HG03025 (cell line): ENCODE data around the gene CADPS.

Experiments used
- ATAC-seq: cut with Tn5 transposase; IDR thresholded peaks from one replicate; pipeline ENCODE4 v1.9.1; 2021; ENCODE audit warnings: mild to moderate bottlenecking, moderate library complexity; ENCODE audit not compliant: unreplicated experiment, low FRiP score

The CADPS gene

DNA sequence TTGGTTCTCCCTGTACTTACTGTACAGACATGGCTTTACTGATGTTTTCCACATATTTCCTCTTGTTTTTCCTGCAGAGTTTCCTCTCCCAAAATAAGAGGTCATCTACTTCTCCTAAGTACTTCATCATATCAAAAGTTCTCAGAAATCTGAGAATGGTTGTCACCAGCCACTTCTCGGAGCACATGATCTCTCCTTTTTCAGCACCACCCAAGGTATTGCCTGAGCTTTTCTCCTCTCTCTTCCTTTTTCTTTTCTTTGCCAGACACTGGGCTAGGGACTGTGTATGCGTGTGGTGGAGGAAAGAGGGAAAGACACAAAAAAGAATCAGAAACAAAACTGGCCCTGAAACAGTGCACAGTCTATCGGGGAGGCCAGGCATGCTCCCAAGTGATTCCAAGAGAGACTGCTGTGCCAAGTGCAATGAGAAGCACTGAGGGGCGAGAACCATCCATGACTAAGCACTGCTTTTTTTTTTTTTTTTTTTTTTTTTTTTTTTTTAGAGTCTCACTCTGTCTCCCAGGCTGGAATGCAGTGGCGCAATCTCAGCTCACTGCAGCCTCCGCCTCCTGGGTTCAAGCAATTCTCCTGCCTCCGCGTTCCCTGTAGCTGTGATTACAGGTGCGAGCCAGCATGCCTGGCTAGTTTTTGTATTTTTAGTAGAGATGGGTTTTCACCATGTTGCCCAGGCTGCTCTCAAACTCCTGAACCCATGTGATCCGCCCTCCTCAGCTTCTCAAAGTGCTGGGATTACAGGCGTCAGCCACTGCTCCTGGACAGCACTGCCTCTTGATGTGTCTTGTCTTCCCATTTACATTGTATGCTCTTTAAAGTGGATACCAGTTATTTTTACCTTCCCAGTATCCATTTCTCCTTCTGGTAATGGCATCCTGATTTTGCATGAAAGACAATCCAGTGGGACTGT lies 307.9 kb downstream of the CADPS start:
- no peak for ATAC-seq

- no peak for ATAC-seq
These were observed 309.1 kb downstream of the CADPS start for GRCh38 chr3:62566022-62566557.

GRCh38 chr3:62562596-62562995 lies 312.6 kb downstream of the CADPS start:
- ATAC-seq = no peak

- no peak for ATAC-seq
These were observed 313.2 kb downstream of the CADPS start for GRCh38 chr3:62562017-62562416.

DNA sequence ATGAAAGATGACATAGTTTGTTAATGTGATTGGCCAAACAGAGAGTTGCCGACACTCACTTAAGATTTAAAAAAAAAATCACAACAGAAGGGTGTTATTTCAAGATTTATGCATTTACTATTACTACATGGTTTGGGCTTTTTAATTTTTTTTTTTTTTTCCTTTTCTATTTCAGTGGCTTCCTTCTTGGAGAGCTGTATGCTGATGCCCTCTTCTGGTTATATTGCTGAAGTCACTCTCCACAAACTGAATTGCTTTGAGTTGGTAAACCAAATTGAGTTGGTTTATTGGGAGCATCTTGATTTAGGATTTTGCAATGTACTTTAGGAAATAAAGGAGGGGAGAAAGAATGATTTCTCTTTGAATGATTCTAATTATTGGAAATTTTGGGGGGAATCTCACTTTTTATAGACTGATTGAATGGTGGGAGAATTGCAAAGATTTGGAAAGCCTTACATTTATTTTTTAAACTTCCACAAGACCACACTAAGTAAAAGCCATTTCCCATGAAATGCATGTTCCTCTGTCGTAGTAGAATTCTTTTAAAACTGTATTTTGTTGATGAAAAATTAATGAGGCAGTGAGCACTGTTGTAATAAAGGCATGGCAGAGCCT lies 315.3 kb downstream of the CADPS start:
- no peak for ATAC-seq

DNA sequence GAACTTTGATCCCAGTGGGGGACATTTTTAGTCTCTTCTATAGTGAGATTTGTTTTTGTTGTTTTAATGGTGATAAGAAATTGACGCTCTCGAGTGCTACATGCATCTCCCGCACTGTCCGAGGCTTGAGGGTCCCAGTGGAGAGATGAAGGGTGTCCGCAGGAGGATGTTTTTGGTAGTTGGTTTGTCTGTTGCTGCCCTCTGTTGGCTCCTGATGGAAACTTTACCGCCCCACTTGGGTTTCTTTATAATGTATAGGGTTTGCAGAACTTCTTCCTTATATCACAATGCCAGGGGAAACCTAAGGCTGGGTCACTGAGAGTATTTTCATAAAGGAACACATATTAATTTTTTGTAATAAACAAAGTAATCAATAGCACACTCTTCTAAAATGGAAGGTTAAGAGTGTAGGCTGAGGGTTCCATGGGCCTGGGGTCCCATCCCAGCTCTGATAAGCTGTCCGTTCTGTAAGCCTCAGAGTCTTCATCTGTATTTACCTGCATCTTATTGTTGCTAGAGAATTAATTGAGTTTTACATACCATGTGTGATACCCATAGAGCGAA lies 316.6 kb downstream of the CADPS start:
- ATAC-seq = no peak

GRCh38 chr3:62557983-62558382 lies 317.2 kb downstream of the CADPS start:
- ATAC-seq = no peak

- ATAC-seq = no peak
These were observed 317.8 kb downstream of the CADPS start for GRCh38 chr3:62557450-62557849.

- ATAC-seq = no peak
These were observed 318.9 kb downstream of the CADPS start for GRCh38 chr3:62556121-62556815.

- no peak for ATAC-seq
These were observed 320.9 kb downstream of the CADPS start for GRCh38 chr3:62554264-62554799.

DNA sequence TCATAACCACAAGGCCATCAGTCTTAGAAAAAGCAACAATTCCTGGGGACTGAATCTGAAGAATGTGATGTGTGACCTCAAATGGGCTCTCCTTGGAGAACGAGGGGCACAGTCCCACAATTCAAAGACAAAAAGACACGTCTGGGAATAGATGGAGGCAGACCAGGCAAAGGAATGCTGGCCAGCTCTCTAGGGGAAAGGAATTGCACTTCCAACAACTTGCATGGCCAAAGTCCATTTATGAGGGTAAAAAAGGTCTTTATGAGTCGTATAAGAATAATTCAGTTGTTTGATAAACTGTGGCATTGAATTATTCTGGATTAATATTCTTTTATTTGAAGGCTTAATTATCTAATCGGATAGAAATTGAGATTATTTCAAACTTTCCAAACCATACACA lies 321.4 kb downstream of the CADPS start:
- no peak for ATAC-seq

DNA sequence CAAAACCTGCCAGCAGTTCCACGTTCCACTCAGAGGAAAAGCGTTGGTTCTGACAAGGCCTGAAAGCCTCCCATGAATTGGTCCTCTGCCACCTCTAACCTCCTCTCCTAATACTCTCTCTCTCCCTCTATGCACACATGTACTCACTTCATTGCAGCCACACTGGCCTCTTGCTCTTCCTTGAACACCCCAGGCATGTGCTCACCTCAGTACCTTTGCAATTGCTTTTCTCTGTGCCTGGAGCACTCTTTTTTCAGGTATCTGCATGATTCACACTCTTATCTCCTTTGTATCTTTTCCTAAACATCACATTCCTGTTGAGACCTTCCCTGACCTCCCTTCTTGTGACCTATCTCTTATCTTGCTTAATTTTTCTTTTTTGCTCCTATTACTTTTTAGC lies 323.7 kb downstream of the CADPS start:
- ATAC-seq = no peak

GRCh38 chr3:62550439-62550838 lies 324.8 kb downstream of the CADPS start:
- no peak for ATAC-seq

DNA sequence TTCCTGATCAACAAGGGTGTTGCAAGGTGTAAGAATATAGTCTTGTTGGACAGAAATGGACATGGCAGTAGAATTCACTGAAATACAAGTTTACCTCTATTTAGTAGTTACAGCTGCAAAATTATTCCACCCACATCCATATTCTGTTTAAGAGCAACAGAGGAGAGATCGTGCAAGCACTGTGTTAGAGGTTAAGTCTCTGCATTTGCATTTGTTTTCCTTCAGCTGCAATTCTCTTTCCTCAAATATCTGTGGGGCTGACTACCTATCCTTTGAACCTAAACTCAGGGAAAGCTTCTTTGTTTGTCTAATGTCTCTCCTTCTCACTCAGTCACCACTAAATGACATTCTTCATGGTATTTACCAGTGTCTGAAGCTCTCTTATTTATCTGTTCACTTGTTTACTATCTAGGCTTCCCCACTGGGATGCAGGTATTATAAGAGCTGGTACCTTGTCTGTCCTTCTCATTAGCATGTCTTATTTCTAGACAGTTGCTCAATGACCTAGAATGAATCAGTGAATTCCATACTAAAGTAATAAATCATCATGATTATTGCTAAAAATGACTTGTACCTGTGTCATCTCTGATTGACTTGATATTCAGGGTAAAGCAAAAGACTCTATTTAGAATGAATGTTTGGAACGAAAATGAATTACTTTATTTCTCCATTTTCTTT lies 326.5 kb downstream of the CADPS start:
- no peak for ATAC-seq

GRCh38 chr3:62546266-62546665 lies 328.9 kb downstream of the CADPS start:
- ATAC-seq = no peak

DNA sequence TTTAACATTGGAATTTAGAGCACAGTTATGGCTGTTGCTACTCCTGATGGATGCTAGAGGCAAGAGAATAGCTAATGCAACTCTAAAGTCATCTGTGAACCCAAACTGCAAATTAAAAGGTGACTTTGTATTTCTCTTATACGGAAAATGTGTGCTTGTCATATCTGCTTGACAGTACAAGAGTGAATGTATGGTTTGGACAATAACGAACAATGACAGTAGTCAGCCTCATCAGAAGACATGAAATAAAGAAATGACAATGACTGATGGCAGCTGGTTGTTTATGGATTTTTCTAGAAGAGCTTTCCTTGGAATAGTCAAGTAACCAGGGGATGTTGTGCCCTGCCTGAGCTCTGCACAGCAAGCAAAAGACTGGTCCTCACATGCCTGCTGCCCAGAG lies 333.0 kb downstream of the CADPS start:
- ATAC-seq = no peak

GRCh38 chr3:62539762-62540161 lies 335.5 kb downstream of the CADPS start:
- no peak for ATAC-seq

DNA sequence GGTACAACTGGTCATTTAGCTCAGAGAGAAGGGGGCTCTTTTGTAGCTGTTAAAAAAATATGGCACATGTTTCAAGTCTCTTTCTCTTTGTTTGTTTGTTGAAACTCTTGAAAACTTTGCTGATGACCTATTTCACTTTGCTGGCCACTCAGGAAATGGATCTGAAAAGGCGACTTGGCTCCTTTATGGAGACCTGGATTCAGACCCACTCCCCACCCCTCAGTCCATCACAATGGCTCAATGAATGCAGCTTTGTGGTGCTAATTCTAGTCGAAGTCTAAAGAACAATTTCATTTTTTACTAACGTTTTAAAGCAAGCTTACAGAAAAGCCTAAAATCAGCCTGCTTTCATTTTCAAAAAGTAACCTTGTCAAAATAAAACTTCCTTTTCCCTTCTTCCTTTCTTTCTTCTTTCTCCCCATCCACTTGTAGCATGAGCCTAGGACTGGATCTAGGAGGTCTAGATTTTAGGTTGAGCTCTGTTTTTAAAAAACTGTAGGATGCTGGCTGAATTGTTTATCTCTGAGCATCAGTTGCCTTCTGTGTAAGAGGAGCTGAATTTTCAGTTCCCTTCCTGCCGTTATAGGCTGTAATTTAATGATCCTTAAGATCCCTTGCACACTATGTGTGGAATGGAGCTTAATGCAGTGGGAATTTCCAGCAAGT lies 336.4 kb downstream of the CADPS start:
- ATAC-seq = no peak

DNA sequence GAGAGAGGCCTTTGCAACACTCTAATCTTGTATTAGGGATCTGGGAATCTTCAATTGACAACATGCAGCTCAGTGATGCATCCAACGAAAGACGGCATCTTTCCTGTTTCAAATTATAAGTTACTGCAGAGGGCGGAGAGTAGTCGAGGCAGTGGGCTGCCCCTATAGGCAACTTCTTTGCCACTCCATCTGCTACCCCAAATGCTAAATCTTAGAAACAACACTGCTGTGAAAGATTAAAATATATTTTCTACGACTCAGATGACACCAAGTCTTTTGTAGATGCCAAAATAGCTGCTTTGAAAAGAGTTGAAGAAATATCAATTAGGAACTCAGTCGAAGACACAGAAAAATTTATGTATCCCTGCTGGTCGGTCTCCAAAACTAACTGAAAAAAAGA lies 340.9 kb downstream of the CADPS start:
- ATAC-seq = no peak
